HEK293T (cell line): ENCODE results near the gene LRRC7.

Experiments used
- CTCF ChIA-PET: fragments of 350-600 bp; formaldehyde crosslinking; extraction: SDS; loops from one replicate; lab custom pipeline; 2021; ENCODE audit warnings: antibody characterized with exemption, inconsistent platforms; lab: Yijun Ruan, JAX
- POLR2A ChIA-PET: fragments of 350-600 bp; formaldehyde crosslinking; extraction: SDS; loops from one replicate; lab custom pipeline; 2020; ENCODE audit warnings: antibody characterized with exemption, inconsistent platforms; lab: Yijun Ruan, JAX
- DNase-seq: peaks from one replicate; pipeline ENCODE4 v3.0.0; 2012; ENCODE audit warnings: mixed read lengths; ENCODE audit errors: extremely low spot score
- ARNT ChIP-seq: fragments of 450-650 bp; IDR thresholded peaks from 2 replicates; pipeline ENCODE4 v1.6.1; 2017; ENCODE audit warnings: mild to moderate bottlenecking
- BHLHE40 ChIP-seq: fragments of 450-650 bp; IDR thresholded peaks from 2 replicates; pipeline ENCODE4 v1.6.1; 2016; ENCODE audit warnings: mild to moderate bottlenecking, moderate library complexity, borderline replicate concordance
- CTBP1 ChIP-seq: fragments of 450-650 bp; IDR thresholded peaks from 2 replicates; pipeline ENCODE4 v1.6.1; 2016; ENCODE audit warnings: borderline replicate concordance
- ELF4 ChIP-seq: fragments of 450-650 bp; IDR thresholded peaks from 2 replicates; pipeline ENCODE4 v1.6.1; 2017; ENCODE audit warnings: antibody characterized with exemption
- FOXA1 ChIP-seq: fragments of 450-650 bp; IDR thresholded peaks from 2 replicates; pipeline ENCODE4 v1.6.1; 2016; ENCODE audit warnings: mild to moderate bottlenecking
- FOXK2 ChIP-seq: fragments of 450-650 bp; IDR thresholded peaks from 2 replicates; pipeline ENCODE4 v1.6.1; 2016; ENCODE audit warnings: mild to moderate bottlenecking
- FOXM1 ChIP-seq: fragments of 450-650 bp; IDR thresholded peaks from 2 replicates; pipeline ENCODE4 v1.6.1; 2017; ENCODE audit warnings: mild to moderate bottlenecking, borderline replicate concordance
- HDGF ChIP-seq: fragments of 450-650 bp; IDR thresholded peaks from 2 replicates; pipeline ENCODE4 v1.6.1; 2017; ENCODE audit warnings: antibody characterized with exemption, borderline replicate concordance
- L3MBTL2 ChIP-seq: fragments of 450-650 bp; conservative IDR thresholded peaks from 2 replicates; pipeline ENCODE4 v1.6.1; 2016; ENCODE audit warnings: mild to moderate bottlenecking
- LEF1 ChIP-seq: fragments of 450-650 bp; IDR thresholded peaks from 2 replicates; pipeline ENCODE4 v1.6.1; 2017; ENCODE audit warnings: mild to moderate bottlenecking, borderline replicate concordance
- NFRKB ChIP-seq: fragments of 450-650 bp; IDR thresholded peaks from 2 replicates; pipeline ENCODE4 v1.6.1; 2016; ENCODE audit warnings: mild to moderate bottlenecking, moderate library complexity
- SP1 ChIP-seq: fragments of 450-650 bp; IDR thresholded peaks from 2 replicates; pipeline ENCODE4 v1.6.1; 2017
- SUZ12 ChIP-seq: fragments of 450-650 bp; IDR thresholded peaks from 2 replicates; pipeline ENCODE4 v1.6.1; 2016; ENCODE audit warnings: mild to moderate bottlenecking
- TARDBP ChIP-seq: fragments of 450-650 bp; IDR thresholded peaks from 2 replicates; pipeline ENCODE4 v1.6.1; 2016
- ZNF384 ChIP-seq: fragments of 450-650 bp; IDR thresholded peaks from 2 replicates; pipeline ENCODE4 v1.6.1; 2016
- TF ChIP-seq, protein P1 (sequence below): fragments of 450-650 bp; IDR thresholded peaks from 2 replicates; pipeline ENCODE4 v1.6.1; 2016

Gene LRRC7

DNA sequence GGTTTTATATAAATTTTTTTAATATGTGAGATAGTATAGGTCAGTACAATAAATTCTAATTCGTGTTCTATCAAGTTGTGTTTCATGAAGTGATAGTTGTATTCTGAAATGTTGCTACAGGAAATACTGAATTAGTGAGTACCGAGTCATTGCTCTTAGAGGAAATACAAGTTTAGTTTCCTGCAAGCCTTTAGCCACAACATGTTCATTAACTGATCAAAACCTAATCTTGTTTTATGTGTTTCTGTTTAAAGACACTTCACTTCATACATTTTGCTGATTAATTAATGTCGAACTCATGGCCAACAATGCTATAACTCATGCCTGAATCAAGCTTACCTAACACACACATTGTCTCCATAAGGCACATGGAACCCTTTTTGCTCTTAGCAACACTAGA is 43.6 kb downstream of the LRRC7 start:
- TF ChIP-seq SUZ12 (no peak), LEF1 (no peak)
- no peak for DNase-seq
- ChIA-PET POLR2A (no interaction called here), CTCF (no interaction called here)

DNA sequence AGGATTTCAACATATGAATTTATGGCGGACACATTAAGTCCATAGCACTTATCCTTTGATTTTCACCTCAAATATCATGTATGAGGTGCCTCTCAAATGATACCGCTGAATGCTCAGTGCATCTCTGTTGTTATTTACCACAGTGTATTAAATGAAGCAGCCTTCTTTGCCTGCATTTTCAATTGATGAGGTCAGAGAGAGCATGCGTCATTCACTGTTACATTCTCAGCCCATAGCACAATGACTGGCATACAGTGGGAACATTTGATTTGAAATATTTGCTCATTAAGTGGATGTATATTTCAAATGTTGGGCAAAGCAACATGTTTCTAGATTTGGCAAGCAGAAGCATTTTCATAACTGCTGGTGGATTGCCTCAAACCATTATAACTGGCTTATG is 45.7 kb downstream of the LRRC7 start:
- ChIA-PET POLR2A (no interaction called here), CTCF (no interaction called here)
- DNase-seq = no peak
- TF ChIP-seq NFRKB (no peak), CTBP1 (no peak)

DNA sequence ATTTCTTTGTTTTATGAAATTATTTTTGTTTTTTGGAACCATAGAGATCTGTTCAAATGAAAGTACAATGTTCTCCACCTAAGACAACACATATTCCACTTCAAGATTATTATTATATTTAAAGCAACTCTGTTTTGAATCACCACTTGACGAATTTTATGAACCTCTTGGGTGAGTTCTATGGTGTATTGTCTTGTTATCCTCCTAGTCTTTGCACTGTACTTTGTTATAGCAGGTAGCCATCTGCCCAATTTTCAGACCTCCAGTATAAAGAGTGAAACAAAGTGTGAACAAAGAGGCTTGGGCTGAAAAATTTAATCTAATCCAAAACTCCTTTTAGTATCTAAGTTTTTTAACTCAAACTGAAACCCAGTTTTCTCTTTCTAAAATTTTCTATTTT is 71.0 kb downstream of the LRRC7 start:
- no peak for DNase-seq
- CTCF ChIA-PET = no interaction called here
- no peak for TF ChIP-seq CTBP1
- TF ChIP-seq HDGF = no peak
- TF ChIP-seq LEF1 = no peak
- TF ChIP-seq ELF4 = no peak
- TF ChIP-seq, protein P1, sequence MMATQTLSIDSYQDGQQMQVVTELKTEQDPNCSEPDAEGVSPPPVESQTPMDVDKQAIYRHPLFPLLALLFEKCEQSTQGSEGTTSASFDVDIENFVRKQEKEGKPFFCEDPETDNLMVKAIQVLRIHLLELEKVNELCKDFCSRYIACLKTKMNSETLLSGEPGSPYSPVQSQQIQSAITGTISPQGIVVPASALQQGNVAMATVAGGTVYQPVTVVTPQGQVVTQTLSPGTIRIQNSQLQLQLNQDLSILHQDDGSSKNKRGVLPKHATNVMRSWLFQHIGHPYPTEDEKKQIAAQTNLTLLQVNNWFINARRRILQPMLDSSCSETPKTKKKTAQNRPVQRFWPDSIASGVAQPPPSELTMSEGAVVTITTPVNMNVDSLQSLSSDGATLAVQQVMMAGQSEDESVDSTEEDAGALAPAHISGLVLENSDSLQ = no peak
- TF ChIP-seq FOXK2 = no peak
- TF ChIP-seq FOXM1 = no peak
- TF ChIP-seq TARDBP = no peak
- TF ChIP-seq NFRKB = no peak
- POLR2A ChIA-PET = no interaction called here

DNA sequence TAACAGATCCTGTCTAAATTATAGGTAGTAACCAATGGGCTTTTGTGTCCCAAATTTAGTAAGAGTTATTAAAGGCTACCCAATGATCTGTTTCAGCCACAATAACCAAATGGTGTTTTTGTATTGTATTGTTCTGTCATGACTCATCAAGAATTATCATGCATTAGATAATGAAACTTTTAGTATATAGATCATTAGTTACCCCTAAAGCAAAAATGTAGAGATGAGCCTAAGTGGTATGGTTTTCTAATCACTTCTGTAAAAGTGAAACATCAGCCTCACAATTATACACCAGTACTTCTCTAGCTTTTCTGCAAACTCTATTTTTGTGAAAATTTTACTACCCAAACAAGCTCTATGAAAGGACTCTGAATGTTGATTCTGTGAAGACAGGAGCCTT is 71.4 kb downstream of the LRRC7 start:
- CTCF ChIA-PET = no interaction called here
- TF ChIP-seq NFRKB (no peak), BHLHE40 (no peak), SUZ12 (no peak), SP1 (no peak), TARDBP (no peak), FOXA1 (no peak), ARNT (no peak), FOXM1 (no peak), ELF4 (no peak), L3MBTL2 (no peak), HDGF (no peak), FOXK2 (no peak), CTBP1 (no peak), ZNF384 (no peak), LEF1 (no peak)
- TF ChIP-seq, protein P1 = no peak
- POLR2A ChIA-PET = no interaction called here
- no peak for DNase-seq

DNA sequence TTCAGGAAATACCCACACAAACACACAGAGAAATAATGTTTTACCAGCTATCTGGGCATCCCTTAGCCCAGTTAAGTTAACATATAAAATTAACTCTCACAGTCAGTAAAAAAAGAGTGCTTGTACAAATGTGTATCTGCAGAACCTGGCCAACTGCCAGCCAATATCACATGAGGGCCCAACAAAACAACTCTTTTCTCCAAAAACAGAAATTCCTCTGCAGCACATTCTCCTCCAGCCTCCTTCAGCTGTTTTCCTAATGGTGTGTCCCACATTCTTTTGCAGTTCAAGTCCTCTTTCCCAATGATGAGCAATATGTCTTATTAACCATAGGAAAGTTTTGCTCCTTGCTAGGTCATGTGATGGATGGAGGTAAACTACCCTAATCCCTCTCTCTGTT is 75.5 kb downstream of the LRRC7 start:
- POLR2A ChIA-PET = no interaction called here
- no peak for DNase-seq
- CTCF ChIA-PET = no interaction called here

DNA sequence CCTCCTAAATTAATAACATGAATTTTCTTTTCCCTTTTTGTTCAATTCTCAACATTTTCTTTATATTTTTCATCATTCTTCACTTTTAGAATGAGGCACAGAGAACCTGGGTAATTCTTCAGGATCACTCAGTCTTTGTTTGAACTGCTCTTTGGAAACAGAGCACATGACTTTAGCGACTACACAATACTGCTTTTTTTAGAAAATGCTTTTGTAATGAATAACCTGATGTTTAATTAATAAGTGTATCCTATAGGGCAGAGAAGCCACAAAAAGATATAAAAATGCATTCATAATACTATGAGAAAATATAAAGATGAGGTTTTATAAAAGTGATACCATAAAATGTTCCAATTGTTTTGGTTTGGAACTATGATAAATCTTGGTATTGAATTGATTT is 77.8 kb downstream of the LRRC7 start:
- CTCF ChIA-PET = no interaction called here
- TF ChIP-seq, protein P1 = no peak
- TF ChIP-seq CTBP1 (no peak), ELF4 (no peak), NFRKB (no peak), FOXK2 (no peak), SP1 (no peak), LEF1 (no peak), HDGF (no peak), FOXM1 (no peak), TARDBP (no peak), BHLHE40 (no peak), ARNT (no peak), L3MBTL2 (no peak), SUZ12 (no peak), ZNF384 (no peak), FOXA1 (no peak)
- POLR2A ChIA-PET = no interaction called here
- no peak for DNase-seq

More for the DNA sequence above, 75.5 kb downstream of the LRRC7 start:
- TF ChIP-seq ZNF384 = no peak
- no peak for TF ChIP-seq TARDBP
- TF ChIP-seq FOXA1 = no peak
- TF ChIP-seq, protein P1 = no peak
- TF ChIP-seq ARNT = no peak
- TF ChIP-seq L3MBTL2 = no peak
- TF ChIP-seq FOXM1 = no peak
- TF ChIP-seq NFRKB = no peak
- no peak for TF ChIP-seq LEF1

DNA sequence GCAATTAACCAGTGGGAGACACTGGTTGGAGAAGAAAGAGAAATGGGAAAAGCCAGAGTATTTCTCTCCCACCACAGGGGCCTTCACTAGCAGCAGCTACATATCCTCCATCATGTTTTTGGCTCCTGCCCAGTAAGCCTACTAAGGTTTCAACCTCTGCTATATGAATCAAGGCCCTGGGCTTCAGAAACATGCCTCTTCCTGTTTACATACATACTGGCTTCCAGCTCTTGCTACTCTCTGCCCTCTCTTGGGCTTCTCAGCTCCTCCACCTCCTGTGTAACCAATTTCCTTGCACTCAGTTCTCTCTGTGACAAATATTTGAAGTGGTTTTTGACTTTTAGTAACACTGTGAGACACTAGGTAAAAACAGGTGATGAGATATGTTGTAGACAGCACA is 80.8 kb downstream of the LRRC7 start:
- POLR2A ChIA-PET = no interaction called here
- CTCF ChIA-PET = no interaction called here
- DNase-seq = no peak
- no peak for TF ChIP-seq SP1
